Lower leg skin (tissue), 4 donors: ENCODE data around the gene TTC23. TPM values are rescaled to one million over a fixed set of nuclear protein-coding genes. Genes with fewer than 3 reads are reported as not detected.

ENCODE experiments used
- DNase-seq, 2 donors: peaks; one replicate each; pipeline ENCODE4 v3.0.0-alpha.2; 2019; ENCODE audit warnings: low spot score in 2 of 2
- H3K4me3 ChIP-seq: fragments of 200-600 bp; sonication (generic); 2 replicates; pipeline ENCODE4 v1.5.1; 2017; ENCODE audit warnings: mild to moderate bottlenecking, low read depth; ENCODE audit not compliant: poor library complexity, severe bottlenecking
- CTCF ChIP-seq, 3 donors: fragments of 450-650 bp; IDR thresholded peaks; one replicate each; pipeline ENCODE4 v1.5.1; 2016; ENCODE audit warnings: antibody characterized with exemption in 3 of 3, mild to moderate bottlenecking in 3 of 3, moderate library complexity in 2 of 3
- POLR2A ChIP-seq, 2 donors: fragments of 450-650 bp; IDR thresholded peaks; one replicate each; pipeline ENCODE4 v1.6.1; 2016 to 2017; ENCODE audit warnings: antibody characterized with exemption in 2 of 2, mild to moderate bottlenecking in 1 of 2, moderate library complexity in 1 of 2
- WGBS, 2 donors: methylation state at CpG; one replicate each; pipeline ENCODE4 v1.1.5; 2018; 5-methylcytosine and 5-hydroxymethylcytosine counted together
- intact Hi-C: fragments of 100-400 bp; cut with DNase I; formaldehyde crosslinking; loops from one replicate; pipeline ENCODE4 v1.15.0; 2023; ENCODE audit warnings: low total_unique reads
- total RNA-seq, 4 donors: library from RNA; depleted of rRNA; stranded (reverse); fragments of >200 nt; gene quantifications; one replicate each; pipeline ENCODE4 v1.1.0, GENCODE V29; 2016

TTC23 gene
- total RNA-seq, 4 donors from 2014 or later, result 16.3 to 23.7 (median 20.0) TPM

- DNase-seq, result no peak
- H3K4me3 ChIP-seq, result no peak overlapping the region
- intact Hi-C loops, result no loop called here
- no peak for TF ChIP-seq POLR2A (IDR thresholded peaks at IDR 0.05)
- TF ChIP-seq CTCF (IDR thresholded peaks at IDR 0.05), result no peak
These were observed 61.4 kb downstream of the TTC23 start for GRCh38 chr15:99187936-99188335.

GRCh38 chr15:99185414-99186130, 63.8 kb downstream of the TTC23 start:
- H3K4me3 ChIP-seq, result no peak overlapping the region
- TF ChIP-seq CTCF (IDR thresholded peaks at IDR 0.05) (no peak), POLR2A (IDR thresholded peaks at IDR 0.05) (no peak)
- WGBS, 2 donors, result 70 to 77% methylated on average over 4 of the region's 4 CpGs
- intact Hi-C loops, result no loop called here
- DNase-seq, result no peak

GRCh38 chr15:99182791-99183190, 66.6 kb downstream of the TTC23 start:
- intact Hi-C loops, result no loop called here
- TF ChIP-seq POLR2A (IDR thresholded peaks at IDR 0.05), result no peak
- no peak for TF ChIP-seq CTCF (IDR thresholded peaks at IDR 0.05)
- no peak overlapping the region for H3K4me3 ChIP-seq
- no peak for DNase-seq
- WGBS, 2 donors, result 95 to 100% methylated on average over 1 of the region's 1 CpG

GRCh38 chr15:99181545-99181971, 67.8 kb downstream of the TTC23 start:
- no peak for DNase-seq
- intact Hi-C loops, result no loop called here
- no peak overlapping the region for H3K4me3 ChIP-seq
- 39 to 42% methylated on average over 4 of the region's 4 CpGs for WGBS, 2 donors
- TF ChIP-seq POLR2A (IDR thresholded peaks at IDR 0.05) (no peak), CTCF (IDR thresholded peaks at IDR 0.05) (no peak)

DNA sequence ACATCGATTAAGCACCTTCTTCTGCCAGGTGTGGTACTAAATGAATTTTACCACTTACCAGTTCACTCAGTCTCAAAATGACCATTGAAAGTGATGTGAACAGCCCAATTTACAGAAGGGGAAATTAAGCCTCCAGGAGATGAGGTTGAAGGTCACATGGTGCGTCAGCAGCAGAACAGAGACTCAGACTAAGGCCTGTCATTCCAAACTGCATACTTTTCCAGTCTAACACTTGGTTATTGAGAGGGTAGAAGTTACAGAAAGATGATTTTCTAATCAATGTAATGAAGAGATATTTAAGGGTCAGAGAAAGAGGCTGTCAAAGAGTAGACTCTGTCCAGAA, 68.4 kb downstream of the TTC23 start:
- H3K4me3 ChIP-seq, result no peak overlapping the region
- 91 to 95% methylated on average over 2 of the region's 2 CpGs for WGBS, 2 donors
- no peak for DNase-seq
- intact Hi-C loops, result no loop called here
- TF ChIP-seq POLR2A (IDR thresholded peaks at IDR 0.05) (no peak), CTCF (IDR thresholded peaks at IDR 0.05) (no peak)
